Vagina (tissue), 2 donors: Measurements from ENCODE around the gene FCN1.

Experiments
- CTCF ChIP-seq, 3 experiments: fragments of 450-650 bp in 2 of 3; fragments of 200-600 bp in 1 of 3; sonication (generic) in 1 of 3; IDR thresholded peaks; one replicate each; pipeline ENCODE4 v1.5.1; 2017 to 2019; ENCODE audit warnings: antibody characterized with exemption in 3 of 3, mild to moderate bottlenecking in 2 of 3, moderate library complexity in 2 of 3
- POLR2A ChIP-seq, 2 donors: fragments of 450-650 bp; IDR thresholded peaks; one replicate each; pipeline ENCODE4 v1.6.1; 2017; ENCODE audit warnings: antibody characterized with exemption in 2 of 2, mild to moderate bottlenecking in 2 of 2, moderate library complexity in 2 of 2
- POLR2AphosphoS5 ChIP-seq, 2 donors: sonication (generic); formaldehyde crosslinking; IDR thresholded peaks; one replicate each; pipeline ENCODE4 v1.9.0; 2017; ENCODE audit warnings: antibody characterized with exemption in 2 of 2, mild to moderate bottlenecking in 2 of 2, low read depth in 1 of 2; ENCODE audit not compliant: insufficient read depth in 1 of 2

- TF ChIP-seq POLR2A (IDR thresholded peaks at IDR 0.05) (no peak), CTCF (IDR thresholded peaks at IDR 0.05) (no peak), POLR2AphosphoS5 (IDR thresholded peaks at IDR 0.05; ENCODE audit: insufficient read depth in 1 of 2, low read depth in 1 of 2) (no peak)
Observed at GRCh38 chr9:134880484-134881312, 37.0 kb downstream of the FCN1 start, which contains the start of gene FCN2.
